Kidney (tissue), 14 donors: Measurements from ENCODE around the gene MYO1H. TPM values are rescaled to one million over a fixed set of nuclear protein-coding genes. Genes with fewer than 3 reads are reported as not detected.

Experiments
- DNase-seq, 5 donors: peaks; one replicate each; pipeline ENCODE4 v3.0.0-alpha.2; 2013 to 2020
- FAIRE-seq: peaks from 2 replicates; lab custom pipeline; 2012; peaks lifted over from hg19 to GRCh38; lab: Jason Lieb, UNC
- H3K27ac ChIP-seq, 2 donors: one replicate each; pipeline ENCODE4 v1.7.0; 2013; ENCODE audit warnings: low read depth in 2 of 2, low read length in 2 of 2, inconsistent platforms in 1 of 2
- H3K27me3 ChIP-seq: one replicate; pipeline ENCODE4 v1.7.1; 2013; ENCODE audit warnings: low read length, inconsistent platforms; ENCODE audit not compliant: control insufficient read depth, insufficient read depth
- H3K36me3 ChIP-seq, 3 donors: one replicate each; pipeline versions ENCODE4 v1.7.0 to v1.7.1; 2013; ENCODE audit warnings: low read length in 3 of 3, control low read depth in 1 of 3, inconsistent platforms in 1 of 3; ENCODE audit not compliant: insufficient read depth in 3 of 3, control insufficient read depth in 2 of 3
- H3K4me1 ChIP-seq, 3 donors: one replicate each; pipeline versions ENCODE4 v1.7.0 to v1.7.1; 2013; ENCODE audit warnings: low read length in 3 of 3, inconsistent platforms in 1 of 3, low read depth in 1 of 3; ENCODE audit not compliant: control insufficient read depth in 2 of 3, insufficient read depth in 2 of 3
- H3K4me3 ChIP-seq, 3 donors: one replicate each; pipeline versions ENCODE4 v1.7.0 to v1.8.1; 2013; ENCODE audit warnings: low read length in 3 of 3, control low read depth in 1 of 3, inconsistent platforms in 1 of 3
- H3K9ac ChIP-seq, 3 donors: one replicate each; pipeline versions ENCODE4 v1.7.0 to v1.7.1; 2013; ENCODE audit warnings: low read length in 3 of 3, control low read depth in 1 of 3, inconsistent platforms in 1 of 3
- H3K9me3 ChIP-seq, 3 donors: one replicate each; pipeline versions ENCODE4 v1.7.0 to v1.7.1; 2013; ENCODE audit warnings: low read length in 3 of 3, control low read depth in 1 of 3, inconsistent platforms in 1 of 3; ENCODE audit not compliant: control insufficient read depth in 2 of 3, insufficient read depth in 1 of 3
- CTCF ChIP-seq: IDR thresholded peaks from 3 replicates; pipeline ENCODE4 v1.5.1; 2012; ENCODE audit warnings: mild to moderate bottlenecking, moderate library complexity, borderline replicate concordance; ENCODE audit not compliant: insufficient read depth; ENCODE audit errors: extremely low read depth
- intact Hi-C: fragments of 100-400 bp; cut with DNase I; formaldehyde crosslinking; loops from one replicate; pipeline ENCODE4 v1.11.1; 2022
- polyA plus RNA-seq: library from polyadenylated mRNA; stranded (reverse); fragments of 350-450 nt; fragmentation: Illumina TruSeq; extraction: RNeasy Lipid Tissue Mini Kit (QIAGEN cat#74804); gene quantifications from one replicate; pipeline ENCODE4 v1.2.3, GENCODE V29; 2014; ENCODE audit warnings: low read depth, low replicate concordance; ENCODE audit not compliant: insufficient read depth
- total RNA-seq: library from RNA; stranded (reverse); fragmentation: NEBNext Ultra II Directional; extraction: Animal tissue kit (Norgen Biotek cat#: 25700); gene quantifications from one replicate; pipeline ENCODE4 v1.2.1, GENCODE V29; 2021
- donor health status: control.
- donor health status: control.
- donor health status: control.
- donor health status: control.
- donor health status: control.
- donor health status: DM: yes; HTN: yes; CAD: no.
- donor health status: Normal renal cell carcinoma (clear cell type).

MYO1H gene
- total and polyA plus RNA-seq, 2 donors from 2014 or later, result 0.56 TPM; not detected in 1

GRCh38 chr12:109358154-109358869 is 10.6 kb downstream of the MYO1H start:
- FAIRE-seq, result no peak
- H3K27me3 ChIP-seq, result no peaks in the 10 kb centered on the region

DNA sequence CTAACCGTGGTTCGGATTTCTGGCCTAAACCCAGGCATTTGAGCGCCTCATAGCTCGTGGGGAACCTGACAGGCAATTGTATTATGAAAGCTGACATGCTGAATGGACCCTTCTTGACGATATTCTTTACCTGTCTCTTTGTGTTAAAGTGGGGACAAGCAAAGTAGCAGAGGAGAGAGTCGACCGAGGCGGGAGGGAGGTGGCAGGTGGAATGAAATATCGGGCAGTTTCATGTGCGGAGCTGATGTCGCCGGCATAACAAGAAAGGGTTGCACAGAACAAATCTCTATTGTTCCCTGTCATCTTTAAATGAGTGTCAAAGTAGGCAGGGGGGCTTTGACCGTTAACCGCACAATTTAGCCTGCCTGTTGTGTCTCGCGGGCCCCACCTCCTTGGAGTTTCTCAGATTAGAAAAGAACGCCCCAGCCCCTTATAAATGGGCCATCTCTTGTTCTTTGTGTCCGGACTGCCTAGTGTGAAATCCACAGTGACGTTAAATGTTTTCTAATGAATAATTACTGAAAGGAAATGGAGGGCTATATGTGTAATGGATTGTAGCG is 11.5 kb downstream of the MYO1H start:
- Histone ChIP-seq H3K4me3 (no peak overlapping the region), H3K27ac (no peak overlapping the region), H3K4me1 (no peaks in the 10 kb centered on the region), H3K9me3 (no peaks in the 10 kb centered on the region), H3K9ac (no peak overlapping the region), H3K36me3 (no peaks in the 10 kb centered on the region), H3K27me3 (no peaks in the 10 kb centered on the region)
- no peak for FAIRE-seq
- intact Hi-C loops, result no loop called here
- no peak for DNase-seq
- no peak for TF ChIP-seq CTCF

More at GRCh38 chr12:109358154-109358869, 10.6 kb downstream of the MYO1H start:
- no peak for TF ChIP-seq CTCF
- intact Hi-C loops, result no loop called here
- no peaks in the 10 kb centered on the region for H3K4me1 ChIP-seq
- H3K4me3 ChIP-seq, result no peak overlapping the region
- no peaks in the 10 kb centered on the region for H3K36me3 ChIP-seq
- H3K9ac ChIP-seq, result no peak overlapping the region
- no peak overlapping the region for H3K27ac ChIP-seq
- H3K9me3 ChIP-seq, result no peaks in the 10 kb centered on the region
- no peak for DNase-seq

DNA sequence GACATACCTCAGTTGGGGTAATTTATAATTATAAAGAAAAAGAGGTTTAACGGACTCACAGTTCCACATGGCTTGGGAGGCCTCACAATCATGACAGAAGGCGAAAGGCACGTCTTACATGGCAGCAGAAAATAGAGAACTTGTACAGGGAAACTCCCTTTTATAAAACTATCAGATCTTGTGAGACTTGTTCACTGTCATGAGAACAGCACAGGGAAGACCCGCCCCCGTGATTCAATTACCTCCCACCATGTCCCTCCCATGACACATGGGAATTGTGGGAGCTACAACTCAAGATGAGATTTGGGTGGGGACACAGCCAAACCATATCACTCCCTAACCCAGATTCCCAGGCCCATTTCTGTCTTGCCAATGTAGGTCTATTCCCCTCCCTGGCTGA is 22.1 kb downstream of the MYO1H start:
- no peaks in the 10 kb centered on the region for H3K36me3 ChIP-seq
- no peak for FAIRE-seq
- no peak overlapping the region for H3K4me3 ChIP-seq
- intact Hi-C loops, result no loop called here
- H3K9ac ChIP-seq, result no peak overlapping the region
- H3K27ac ChIP-seq, result no peak overlapping the region
- DNase-seq, result no peak
- H3K9me3 ChIP-seq, result no peaks in the 10 kb centered on the region
- H3K4me1 ChIP-seq, result no peaks in the 10 kb centered on the region
- TF ChIP-seq CTCF, result no peak
- no peaks in the 10 kb centered on the region for H3K27me3 ChIP-seq
